Smooth muscle cell (in vitro differentiated cells): Measurements from ENCODE around the gene SLC10A3. TPM values are rescaled to one million over a fixed set of nuclear protein-coding genes. Genes with fewer than 3 reads are reported as not detected.

Source experiments
- DNase-seq: peaks from one replicate; lab custom pipeline; 2025; ENCODE audit not compliant: unreplicated experiment; lab: John Stamatoyannopoulos, UW
- H2AFZ ChIP-seq: fragments of 200-600 bp; sonication (generic); 2 replicates; pipeline ENCODE4 v1.6.0; 2016; ENCODE audit warnings: antibody characterized with exemption, low read depth, mild to moderate bottlenecking
- H3F3A ChIP-seq: fragments of 200-600 bp; sonication (generic); 2 replicates; pipeline ENCODE4 v1.6.0; 2017; ENCODE audit warnings: antibody characterized with exemption, low read depth
- H3K27ac ChIP-seq: fragments of 200-600 bp; sonication (generic); 2 replicates; pipeline ENCODE4 v1.5.1; 2016; ENCODE audit warnings: low read depth, mild to moderate bottlenecking
- H3K27me3 ChIP-seq: fragments of 200-600 bp; sonication (generic); 2 replicates; pipeline ENCODE4 v1.6.1; 2016; ENCODE audit warnings: low read depth, mild to moderate bottlenecking
- H3K36me3 ChIP-seq: fragments of 200-600 bp; sonication (generic); 2 replicates; pipeline ENCODE4 v1.5.1; 2016; ENCODE audit warnings: low read depth
- H3K4me1 ChIP-seq: fragments of 200-600 bp; sonication (generic); 2 replicates; pipeline ENCODE4 v1.5.1; 2016; ENCODE audit warnings: low read depth
- H3K4me2 ChIP-seq: fragments of 200-600 bp; sonication (generic); 2 replicates; pipeline ENCODE4 v1.6.0; 2016; ENCODE audit warnings: mild to moderate bottlenecking
- H3K4me3 ChIP-seq: fragments of 200-600 bp; sonication (generic); 2 replicates; pipeline ENCODE4 v1.5.1; 2016; ENCODE audit warnings: mild to moderate bottlenecking
- H3K79me2 ChIP-seq: fragments of 200-600 bp; sonication (generic); 2 replicates; pipeline ENCODE4 v1.6.0; 2016; ENCODE audit warnings: low read depth, mild to moderate bottlenecking
- H3K9ac ChIP-seq: fragments of 200-600 bp; sonication (generic); 2 replicates; pipeline ENCODE4 v1.6.0; 2016; ENCODE audit warnings: low read depth
- H3K9me3 ChIP-seq: fragments of 200-600 bp; sonication (generic); replicated peaks from 2 replicates; pipeline ENCODE4 v1.5.1; 2016; ENCODE audit warnings: low read depth
- H4K20me1 ChIP-seq: fragments of 200-600 bp; sonication (generic); 2 replicates; pipeline ENCODE4 v1.6.0; 2016; ENCODE audit warnings: low read depth
- WGBS: methylation state at CpG from one replicate; pipeline ENCODE4 v1.1.7; 2016; ENCODE audit warnings: low lambda C conversion rate; 5-methylcytosine and 5-hydroxymethylcytosine counted together
- polyA plus RNA-seq: library from polyadenylated mRNA; unstranded; fragments of >200 nt; fragmentation: Nextera tagmentation; extraction: Ambion mirVana; gene quantifications from 2 replicates; pipeline ENCODE4 v1.2.1, GENCODE V29; 2016
- total RNA-seq: library from RNA; depleted of rRNA; stranded (reverse); fragments of >200 nt; gene quantifications from 2 replicates; pipeline ENCODE4 v1.2.3, GENCODE V29; 2014
- TF ChIP-seq, protein P1 (sequence below): fragments of 200-600 bp; sonication (generic); IDR thresholded peaks from 2 replicates; pipeline ENCODE4 v1.5.1; 2017; ENCODE audit warnings: borderline replicate concordance, mild to moderate bottlenecking, antibody characterized with exemption; ENCODE audit not compliant: insufficient read depth, poor library complexity, severe bottlenecking

Gene SLC10A3
- total and polyA plus RNA-seq, 2 experiments from 2014 or later: 34.7 to 52.1 TPM

- DNase-seq: no peak
- H3K4me1 ChIP-seq: peaks cover 4% of the 10 kb centered on the region
- 90% methylated on average over 16 of the region's 16 CpGs for WGBS
- TF ChIP-seq, protein P1, sequence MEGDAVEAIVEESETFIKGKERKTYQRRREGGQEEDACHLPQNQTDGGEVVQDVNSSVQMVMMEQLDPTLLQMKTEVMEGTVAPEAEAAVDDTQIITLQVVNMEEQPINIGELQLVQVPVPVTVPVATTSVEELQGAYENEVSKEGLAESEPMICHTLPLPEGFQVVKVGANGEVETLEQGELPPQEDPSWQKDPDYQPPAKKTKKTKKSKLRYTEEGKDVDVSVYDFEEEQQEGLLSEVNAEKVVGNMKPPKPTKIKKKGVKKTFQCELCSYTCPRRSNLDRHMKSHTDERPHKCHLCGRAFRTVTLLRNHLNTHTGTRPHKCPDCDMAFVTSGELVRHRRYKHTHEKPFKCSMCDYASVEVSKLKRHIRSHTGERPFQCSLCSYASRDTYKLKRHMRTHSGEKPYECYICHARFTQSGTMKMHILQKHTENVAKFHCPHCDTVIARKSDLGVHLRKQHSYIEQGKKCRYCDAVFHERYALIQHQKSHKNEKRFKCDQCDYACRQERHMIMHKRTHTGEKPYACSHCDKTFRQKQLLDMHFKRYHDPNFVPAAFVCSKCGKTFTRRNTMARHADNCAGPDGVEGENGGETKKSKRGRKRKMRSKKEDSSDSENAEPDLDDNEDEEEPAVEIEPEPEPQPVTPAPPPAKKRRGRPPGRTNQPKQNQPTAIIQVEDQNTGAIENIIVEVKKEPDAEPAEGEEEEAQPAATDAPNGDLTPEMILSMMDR: no peak
- peaks cover 7% of the 10 kb centered on the region for H3K79me2 ChIP-seq
- H3K4me3 ChIP-seq: no peak overlapping the region
- no peaks in the 10 kb centered on the region for H3K27me3 ChIP-seq
- H3K9ac ChIP-seq: no peak overlapping the region
- H3K9me3 ChIP-seq: no peaks in the 10 kb centered on the region
- no peak overlapping the region for H2AFZ ChIP-seq
- no peaks in the 10 kb centered on the region for H3F3A ChIP-seq
- no peak overlapping the region for H3K27ac ChIP-seq
- no peaks in the 10 kb centered on the region for H4K20me1 ChIP-seq
- H3K4me2 ChIP-seq: no peak overlapping the region
- H3K36me3 ChIP-seq: no peaks in the 10 kb centered on the region
Observed at GRCh38 chrX:154512879-154513553, 22.6 kb upstream of the SLC10A3 start.

- no peak overlapping the region for H3K4me2 ChIP-seq
- no peak overlapping the region for H3K27ac ChIP-seq
- TF ChIP-seq, protein P1: no peak
- no peak overlapping the region for H3K4me3 ChIP-seq
- 87% methylated on average over 12 of the region's 12 CpGs for WGBS
- no peaks in the 10 kb centered on the region for H3K36me3 ChIP-seq
- H2AFZ ChIP-seq: no peak overlapping the region
- H3K27me3 ChIP-seq: no peaks in the 10 kb centered on the region
- peaks cover 7% of the 10 kb centered on the region for H3K79me2 ChIP-seq
- DNase-seq: no peak
- no peaks in the 10 kb centered on the region for H3K4me1 ChIP-seq
- H3F3A ChIP-seq: no peaks in the 10 kb centered on the region
- H4K20me1 ChIP-seq: no peaks in the 10 kb centered on the region
- no peaks in the 10 kb centered on the region for H3K9me3 ChIP-seq
- no peak overlapping the region for H3K9ac ChIP-seq
Observed at GRCh38 chrX:154511761-154512160, 21.3 kb upstream of the SLC10A3 start.

DNA sequence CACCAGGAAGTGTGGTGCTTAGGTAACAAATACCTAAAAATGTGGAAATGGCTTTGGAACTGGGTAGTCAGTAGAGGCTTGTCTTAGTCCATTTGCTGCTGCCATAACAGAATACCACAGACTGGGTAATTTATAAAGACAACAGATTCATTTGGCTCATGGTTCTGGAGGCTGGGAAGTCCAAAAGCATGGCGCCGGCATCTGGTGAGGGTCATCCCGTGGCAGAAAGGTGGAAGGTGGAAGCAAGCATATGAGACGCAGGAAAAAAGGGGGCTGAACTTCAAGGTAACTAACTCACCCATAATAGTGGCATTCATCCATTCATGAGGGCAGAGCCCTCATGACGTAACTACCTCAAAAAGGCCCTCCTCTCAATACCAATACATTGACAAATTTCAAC, 19.0 kb upstream of the SLC10A3 start:
- Histone ChIP-seq H3K9me3 (no peaks in the 10 kb centered on the region), H3K4me1 (no peaks in the 10 kb centered on the region), H3K27ac (no peak overlapping the region), H3K36me3 (no peaks in the 10 kb centered on the region), H3K27me3 (no peaks in the 10 kb centered on the region), H4K20me1 (no peaks in the 10 kb centered on the region), H3K79me2 (peaks cover 7% of the 10 kb centered on the region), H3F3A (peaks cover 2% of the 10 kb centered on the region), H2AFZ (no peak overlapping the region), H3K9ac (no peak overlapping the region), H3K4me2 (no peak overlapping the region), H3K4me3 (no peak overlapping the region)
- WGBS: 90% methylated on average over 5 of the region's 5 CpGs
- TF ChIP-seq, protein P1: no peak
- DNase-seq: no peak

DNA sequence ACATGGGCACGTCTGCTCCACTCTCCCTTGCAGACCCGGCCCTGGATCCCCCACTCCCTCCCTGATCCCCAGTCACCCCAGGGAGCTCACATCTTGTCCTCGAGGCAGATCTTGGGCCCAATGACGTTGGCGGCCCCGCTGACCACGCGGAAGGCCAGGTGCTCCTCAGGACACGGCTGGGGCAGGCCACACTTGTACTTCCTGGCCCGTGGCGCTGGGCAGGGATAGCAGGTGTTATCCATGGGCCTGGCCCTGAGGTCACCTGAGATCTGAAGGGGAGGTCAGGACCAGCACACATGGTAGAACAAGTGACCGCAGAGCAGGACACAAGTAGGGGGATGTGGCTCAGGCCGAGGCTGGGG, 17.9 kb upstream of the SLC10A3 start:
- TF ChIP-seq, protein P1: no peak
- peaks cover 2% of the 10 kb centered on the region for H3F3A ChIP-seq
- no peak overlapping the region for H3K4me3 ChIP-seq
- no peaks in the 10 kb centered on the region for H3K36me3 ChIP-seq
- H3K4me2 ChIP-seq: no peak overlapping the region
- WGBS: 88% methylated on average over 11 of the region's 13 CpGs
- no peaks in the 10 kb centered on the region for H3K79me2 ChIP-seq
- no peaks in the 10 kb centered on the region for H3K27me3 ChIP-seq
- no peak overlapping the region for H2AFZ ChIP-seq
- no peaks in the 10 kb centered on the region for H3K4me1 ChIP-seq
- H3K27ac ChIP-seq: no peak overlapping the region
- no peaks in the 10 kb centered on the region for H3K9me3 ChIP-seq
- no peak for DNase-seq
- H4K20me1 ChIP-seq: no peaks in the 10 kb centered on the region
- no peak overlapping the region for H3K9ac ChIP-seq
